Heart right ventricle (tissue), 16 donors: ENCODE data around the gene KCNJ15. TPM values are rescaled to one million over a fixed set of nuclear protein-coding genes. Genes with fewer than 3 reads are reported as not detected.

Source experiments
- ATAC-seq, 8 donors: fragments of 200-7000 bp; cut with Tn5 transposase; one replicate each; pipeline ENCODE4 v1.9.1; 2020; ENCODE audit warnings: mild to moderate bottlenecking in 8 of 8, moderate library complexity in 8 of 8, moderate number of reproducible peaks in 1 of 8
- DNase-seq, 2 donors: peaks; one replicate each; pipeline ENCODE4 v3.0.0-alpha.2; 2020
- H3K27ac ChIP-seq, 10 donors: fragments of 200-600 bp; sonication (generic) in 2 of 10; one replicate each; pipeline versions ENCODE4 v1.5.0 to v1.8.0; 2020 to 2022; ENCODE audit warnings: mild to moderate bottlenecking in 3 of 10
- H3K27me3 ChIP-seq, 7 donors: fragments of 200-600 bp; one replicate each; pipeline ENCODE4 v1.8.0; 2021 to 2022; ENCODE audit warnings: mild to moderate bottlenecking in 2 of 7
- H3K36me3 ChIP-seq, 9 donors: fragments of 200-600 bp; sonication (generic) in 1 of 9; one replicate each; pipeline versions ENCODE4 v1.5.0 to v1.8.0; 2020 to 2022; ENCODE audit warnings: mild to moderate bottlenecking in 2 of 9
- H3K4me1 ChIP-seq, 9 donors: fragments of 200-600 bp; sonication (generic) in 1 of 9; one replicate each; pipeline versions ENCODE4 v1.5.0 to v1.8.0; 2020 to 2022; ENCODE audit warnings: mild to moderate bottlenecking in 4 of 9
- H3K4me3 ChIP-seq, 10 donors: fragments of 200-600 bp; sonication (generic) in 2 of 10; one replicate each; pipeline versions ENCODE4 v1.5.0 to v1.8.0; 2020 to 2022; ENCODE audit warnings: mild to moderate bottlenecking in 7 of 10, moderate library complexity in 2 of 10
- H3K9me3 ChIP-seq, 11 donors: fragments of 200-600 bp in 10 of 11; sonication (generic) in 2 of 11; one replicate each; pipeline versions ENCODE4 v1.5.0 to v1.8.0; 2013 to 2022; ENCODE audit warnings: mild to moderate bottlenecking in 2 of 11, control low read depth in 1 of 11, moderate library complexity in 1 of 11
- WGBS, 2 donors: extraction: QIAGEN DNeasy Blood & Tissue Kit; methylation state at CpG; one replicate each; pipeline ENCODE4 v1.1.7; 2013; ENCODE audit warnings: inconsistent platforms in 1 of 2; 5-methylcytosine and 5-hydroxymethylcytosine counted together
- intact Hi-C, 10 donors: fragments of 100-400 bp; cut with DNase I; formaldehyde crosslinking; loops; one replicate each; pipeline versions ENCODE4 v1.11.1 to v1.14.2; 2022
- polyA plus RNA-seq, 2 donors: library from polyadenylated mRNA; stranded (reverse); fragments of 200-250 nt; gene quantifications; one replicate each; pipeline ENCODE4 v1.2.3, GENCODE V29; 2013
- total RNA-seq, 10 donors: library from RNA; stranded (reverse); fragmentation: NEBNext Ultra II Directional in 3 of 10; extraction: Animal tissue kit (Norgen Biotek cat#: 25700) in 3 of 10; gene quantifications; one replicate each; pipeline versions ENCODE4 v1.2.1 to v1.2.4, GENCODE V29; 2021 to 2023
- TF ChIP-seq, protein P1 (sequence below), 9 donors: fragments of 200-600 bp; sonication (generic) in 2 of 9; IDR thresholded peaks; one replicate each; pipeline versions ENCODE4 v1.5.0 to v1.8.0; 2021 to 2022; ENCODE audit warnings: antibody characterized with exemption in 9 of 9, mild to moderate bottlenecking in 5 of 9, moderate library complexity in 1 of 9
- donor health status: Arrhythmogenic right ventricular cardiomyopathy.
- donor health status: ischemic (EF 13 %, LVEDD 7.1; RV severe dilation, severe dysfunction).
- donor health status: healthy with polysubstance abuse.
- donor health status: DM: no; HTN: yes; CAD: no.
- donor health status: DM: no; HTN: no; CAD: no.
- donor health status: ischemic (EF 25% LVEDD 6.9; RV normal size, moderate dysfunction).
- donor health status: ischemic (EF 25% LVEDD 5.7; RV mildly dilated, moderate dysfunction).
- donor health status: healthy.
- donor health status: DM: yes; HTN: yes; CAD: no.
- donor health status: Ischemic cardiomyopathy.
- donor health status: ischemic (EF 35%, LVEDD 5.7; RV mildly dilated, moderate dysfunction).
- donor health status: nonischemic (EF 11% LVEDD 7.7; RV severe dilation, severe dysfunction).
- donor health status: DM: yes; HTN: yes; CAD: no.
- donor health status: PGD.
- donor health status: ischemic (EF 29% LVEDD 5.4; RV normal size, mild dysfunction).
- donor health status: nonischemic (EF 23%, LVEDD 6.1; RV moderate dilation, normal function).

KCNJ15 gene
- total and polyA plus RNA-seq, 12 donors, result 0.10 to 2.1 (median 0.47) TPM; not detected in 2

DNA sequence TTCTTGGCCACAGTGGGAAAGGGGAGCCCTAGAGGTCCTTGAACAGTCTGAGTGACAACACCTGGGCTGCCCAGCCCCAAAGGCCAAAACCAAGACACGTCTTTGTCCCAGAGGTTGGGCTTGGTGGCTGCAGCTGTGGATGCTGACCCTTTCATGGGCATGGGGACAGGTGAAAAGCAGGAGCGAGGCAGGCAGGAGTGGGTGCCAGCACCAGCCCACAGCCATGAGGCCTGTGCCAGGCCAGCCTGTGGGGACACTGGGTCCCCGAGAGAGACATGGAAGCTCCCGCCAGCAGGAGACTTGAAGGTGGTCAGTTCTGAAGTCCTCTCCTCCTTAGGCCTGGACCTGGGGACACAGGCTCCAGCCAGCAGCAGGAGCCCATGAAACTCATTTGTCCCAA, 98.6 kb downstream of the KCNJ15 start:
- H3K4me1 ChIP-seq, result peaks cover 0 to 28% (median 7%) of the 10 kb centered on the region in 9 donors
- 96 to 100% methylated on average over 4 of the region's 4 CpGs for WGBS, 2 donors
- DNase-seq, result no peak
- no peak overlapping the region for H3K4me3 ChIP-seq
- no peak for ATAC-seq
- TF ChIP-seq, protein P1, sequence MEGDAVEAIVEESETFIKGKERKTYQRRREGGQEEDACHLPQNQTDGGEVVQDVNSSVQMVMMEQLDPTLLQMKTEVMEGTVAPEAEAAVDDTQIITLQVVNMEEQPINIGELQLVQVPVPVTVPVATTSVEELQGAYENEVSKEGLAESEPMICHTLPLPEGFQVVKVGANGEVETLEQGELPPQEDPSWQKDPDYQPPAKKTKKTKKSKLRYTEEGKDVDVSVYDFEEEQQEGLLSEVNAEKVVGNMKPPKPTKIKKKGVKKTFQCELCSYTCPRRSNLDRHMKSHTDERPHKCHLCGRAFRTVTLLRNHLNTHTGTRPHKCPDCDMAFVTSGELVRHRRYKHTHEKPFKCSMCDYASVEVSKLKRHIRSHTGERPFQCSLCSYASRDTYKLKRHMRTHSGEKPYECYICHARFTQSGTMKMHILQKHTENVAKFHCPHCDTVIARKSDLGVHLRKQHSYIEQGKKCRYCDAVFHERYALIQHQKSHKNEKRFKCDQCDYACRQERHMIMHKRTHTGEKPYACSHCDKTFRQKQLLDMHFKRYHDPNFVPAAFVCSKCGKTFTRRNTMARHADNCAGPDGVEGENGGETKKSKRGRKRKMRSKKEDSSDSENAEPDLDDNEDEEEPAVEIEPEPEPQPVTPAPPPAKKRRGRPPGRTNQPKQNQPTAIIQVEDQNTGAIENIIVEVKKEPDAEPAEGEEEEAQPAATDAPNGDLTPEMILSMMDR (IDR thresholded peaks at IDR 0.05), result no peak
- H3K27me3 ChIP-seq, result peaks cover 0 to 13% (median 3%) of the 10 kb centered on the region in 7 donors
- intact Hi-C loops, result loop anchor here in 9 of 10 donors (1.0 to 10.0 kb wide), 10 partner anchors 134 to 681 kb away; no protein-coding TSS in a partner anchor
- peaks cover 0 to 3% (median 0%) of the 10 kb centered on the region in 11 donors for H3K9me3 ChIP-seq
- H3K36me3 ChIP-seq, result no peaks in the 10 kb centered on the region
- H3K27ac ChIP-seq, result no peak overlapping the region

DNA sequence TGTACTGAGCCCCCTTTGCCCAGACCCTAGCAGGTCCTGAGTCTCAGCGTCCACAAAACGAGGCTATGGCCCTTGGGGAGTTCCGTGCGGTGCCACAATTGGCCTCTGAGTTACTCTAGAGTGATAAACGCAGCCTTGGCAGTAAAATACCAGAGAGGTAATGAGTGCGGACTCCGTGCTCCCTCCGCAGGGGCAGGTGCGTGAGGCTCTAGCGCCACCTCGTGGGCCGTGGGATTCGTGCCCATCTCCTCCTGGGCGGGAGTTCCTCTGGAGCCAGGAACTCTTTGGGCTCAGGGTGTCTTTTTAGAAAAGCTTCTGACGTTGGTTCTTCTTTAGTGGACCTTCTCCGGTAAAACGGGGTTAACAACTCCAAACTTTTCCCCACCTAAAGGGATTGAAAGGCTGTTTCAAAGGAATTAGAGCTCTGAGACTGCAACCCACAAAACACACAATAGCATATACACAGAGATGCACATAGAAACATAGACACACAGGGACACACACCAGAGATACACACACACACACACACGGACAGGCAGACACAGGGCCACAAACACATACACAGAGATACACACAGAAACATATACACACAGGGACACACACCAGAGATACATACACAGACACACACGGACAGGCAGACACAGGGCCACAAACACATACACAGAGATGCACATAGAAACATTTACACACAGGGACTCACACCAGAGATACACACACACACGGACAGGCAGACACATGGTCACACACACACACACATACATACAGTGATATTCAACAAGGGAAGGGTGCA, 99.4 kb downstream of the KCNJ15 start:
- intact Hi-C loops, result loop anchor here in 9 of 10 donors (1.0 to 10.0 kb wide), 14 partner anchors 135 to 681 kb away; no protein-coding TSS in a partner anchor
- peaks cover 0 to 20% (median 6%) of the 10 kb centered on the region in 9 donors for H3K4me1 ChIP-seq
- no peak overlapping the region for H3K4me3 ChIP-seq
- DNase-seq, result peak; percentile 76 to 85
- ATAC-seq, result peak; percentile 71 to 91 (median 88)
- no peaks in the 10 kb centered on the region for H3K36me3 ChIP-seq
- H3K27me3 ChIP-seq, result peaks cover 0 to 13% (median 3%) of the 10 kb centered on the region in 7 donors
- 8% methylated on average over 20 of the region's 20 CpGs for WGBS, 2 donors
- H3K27ac ChIP-seq, result no peak overlapping the region
- TF ChIP-seq, protein P1 (IDR thresholded peaks at IDR 0.05), result peak; percentile 89 to 99 (median 97)
- H3K9me3 ChIP-seq, result peaks cover 0 to 3% (median 0%) of the 10 kb centered on the region in 11 donors

Other genes starting within 250 kb of the KCNJ15 start
- gene ERG, start 241.5 kb downstream of the KCNJ15 start, total RNA-seq, result 10 to 100 TPM; 10.7 to 30.5 (median 16.5) TPM
- gene ERG, start 241.5 kb downstream of the KCNJ15 start, polyA plus RNA-seq, result 10 to 100 TPM in 1 of 2 donors, 1 to 10 TPM in 1; 9.5 to 10.2 TPM